T follicular helper cell (primary cell): ENCODE data around the gene SOWAHD.
A peak's percentile ranks its signal among the peaks of the same experiment; 100 is the strongest.
"Not testable (repeated sequence)": the region's sequence is repeated elsewhere in the genome, so short reads cannot be mapped to it uniquely, and the experiment has no call there.

Experiments used
- DNase-seq: peaks from one replicate; pipeline ENCODE4 v3.0.0-alpha.2; 2020; ENCODE audit warnings: low read depth
- total RNA-seq, 2 experiments: gene quantifications; one replicate each; lab custom pipeline; 2026; lab: John Stamatoyannopoulos, UW

Gene SOWAHD, protein sequence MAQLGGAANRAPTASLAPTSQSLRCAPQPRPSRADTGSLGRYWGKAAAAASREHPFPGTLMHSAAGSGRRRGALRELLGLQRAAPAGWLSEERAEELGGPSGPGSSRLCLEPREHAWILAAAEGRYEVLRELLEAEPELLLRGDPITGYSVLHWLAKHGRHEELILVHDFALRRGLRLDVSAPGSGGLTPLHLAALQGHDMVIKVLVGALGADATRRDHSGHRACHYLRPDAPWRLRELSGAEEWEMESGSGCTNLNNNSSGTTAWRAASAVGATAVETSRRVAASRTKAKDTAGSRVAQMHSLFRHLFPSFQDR
- 0.17 to 0.36 reads per million in 2 experiments for total RNA-seq

GRCh38 chrX:119757979-119758730 lies at the start of gene SOWAHD:
TSS of gene SOWAHD (plus strand) at chrX:119758588. CDS start at chrX:119758668, 80 bp downstream.
- DNase-seq = peak; percentile 9

- no peak for DNase-seq
Measured at GRCh38 chrX:119708936-119709335, 49.5 kb upstream of the SOWAHD start.

DNA sequence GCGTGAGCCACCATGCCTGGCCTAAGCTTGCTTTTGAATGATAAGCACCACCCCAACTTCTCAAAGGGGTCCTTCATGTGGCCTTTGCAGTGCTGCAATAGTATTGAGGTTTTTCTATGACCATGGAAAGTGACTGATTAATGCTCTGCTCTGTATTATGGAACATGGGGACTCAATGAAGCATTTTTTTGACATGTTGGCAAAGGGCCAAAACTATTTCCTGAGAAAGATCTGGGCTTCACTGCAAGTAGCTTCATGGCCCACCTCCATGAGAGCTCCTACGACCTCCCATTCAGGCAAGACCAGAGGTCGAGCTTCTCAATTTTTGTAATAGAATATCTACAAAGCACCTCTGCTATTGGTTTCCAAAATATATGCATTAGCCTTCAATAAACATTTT lies 48.8 kb upstream of the SOWAHD start:
- DNase-seq = no peak

DNA sequence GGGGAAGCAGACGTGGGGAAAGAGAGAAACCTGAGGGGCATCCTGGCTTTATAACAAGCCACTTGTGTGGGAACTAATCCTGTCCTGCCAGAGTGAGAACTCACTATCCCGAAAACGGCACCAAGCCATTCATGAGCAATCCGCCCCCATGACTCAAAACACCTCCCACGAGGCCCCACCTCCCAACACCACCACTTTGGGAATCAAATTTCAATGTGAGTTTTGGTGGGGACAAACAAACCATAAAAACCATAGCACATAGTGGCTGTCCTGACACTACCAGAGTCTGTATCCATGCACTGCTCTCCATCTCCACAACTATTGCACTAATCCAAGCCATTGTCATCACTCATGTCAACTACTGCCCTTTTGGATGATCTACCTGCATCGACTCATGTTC lies 36.9 kb upstream of the SOWAHD start:
- DNase-seq = no peak

DNA sequence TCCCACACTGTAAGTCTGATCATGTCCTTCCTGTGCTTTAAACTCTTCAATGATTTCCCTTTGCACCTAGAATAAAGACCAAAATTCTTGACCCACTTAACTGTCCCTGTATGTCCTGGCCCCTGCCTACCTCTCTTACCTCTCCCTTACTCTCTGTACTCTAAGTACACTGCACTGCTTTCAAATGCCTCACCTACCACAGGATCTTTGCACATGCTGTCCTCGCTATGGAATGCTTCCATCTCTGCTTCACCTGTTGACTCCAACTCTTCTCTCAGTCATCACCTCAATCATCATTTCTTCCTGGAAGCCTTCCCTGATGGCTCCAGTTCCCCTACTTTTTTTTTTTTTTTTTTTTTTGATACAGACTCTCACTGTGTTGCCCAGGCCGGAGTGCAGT lies 36.5 kb upstream of the SOWAHD start:
- no peak for DNase-seq

GRCh38 chrX:119726900-119727555 lies 31.4 kb upstream of the SOWAHD start:
- peak; percentile 1 for DNase-seq

GRCh38 chrX:119728487-119728886 lies 29.9 kb upstream of the SOWAHD start:
- no peak for DNase-seq

- DNase-seq = peak; percentile 54
Measured at GRCh38 chrX:119729408-119730201, 28.8 kb upstream of the SOWAHD start.

- DNase-seq = no peak
Measured at GRCh38 chrX:119734897-119735339, 23.5 kb upstream of the SOWAHD start.

DNA sequence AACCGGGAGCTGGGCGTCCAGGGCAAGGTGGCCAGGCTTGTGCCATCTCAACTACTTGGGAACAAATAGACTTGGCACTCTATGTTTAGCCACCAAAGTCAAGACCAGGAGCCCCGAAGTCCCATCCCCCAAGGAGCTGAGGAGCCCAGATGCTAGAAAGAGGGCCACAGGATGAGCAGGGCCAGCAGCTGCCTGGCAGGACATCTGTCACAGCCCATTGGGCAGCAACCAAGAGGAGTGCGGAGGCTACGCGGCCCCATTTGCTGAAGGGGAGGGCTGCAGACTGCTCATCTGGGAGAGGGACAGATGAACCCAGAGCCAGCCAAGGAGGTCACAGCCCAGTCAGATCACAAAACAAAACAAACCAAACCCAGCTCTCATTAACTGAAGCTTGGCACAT lies 22.9 kb upstream of the SOWAHD start:
- DNase-seq = no peak

- no peak for DNase-seq
Measured at GRCh38 chrX:119736206-119736764, 22.1 kb upstream of the SOWAHD start.

DNA sequence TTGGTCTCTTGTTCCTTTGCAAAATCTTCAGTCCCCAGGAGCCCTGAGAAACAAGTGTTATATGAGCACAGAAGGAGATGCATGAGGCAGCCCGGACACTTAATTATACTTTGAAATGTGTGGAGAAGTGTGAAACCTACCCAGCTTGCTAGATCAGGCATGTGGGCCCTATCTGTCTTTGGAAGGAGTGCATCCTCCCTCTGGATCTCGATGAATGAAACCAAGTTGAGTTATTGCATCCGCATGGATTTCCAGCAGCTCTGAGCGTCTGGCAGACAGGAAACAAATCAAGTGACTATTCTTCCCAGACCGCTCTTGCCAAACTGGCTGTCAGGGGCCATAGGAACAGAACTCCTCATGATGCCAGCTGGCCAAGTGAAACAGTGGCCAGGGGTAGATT lies 19.6 kb upstream of the SOWAHD start:
- no peak for DNase-seq

DNA sequence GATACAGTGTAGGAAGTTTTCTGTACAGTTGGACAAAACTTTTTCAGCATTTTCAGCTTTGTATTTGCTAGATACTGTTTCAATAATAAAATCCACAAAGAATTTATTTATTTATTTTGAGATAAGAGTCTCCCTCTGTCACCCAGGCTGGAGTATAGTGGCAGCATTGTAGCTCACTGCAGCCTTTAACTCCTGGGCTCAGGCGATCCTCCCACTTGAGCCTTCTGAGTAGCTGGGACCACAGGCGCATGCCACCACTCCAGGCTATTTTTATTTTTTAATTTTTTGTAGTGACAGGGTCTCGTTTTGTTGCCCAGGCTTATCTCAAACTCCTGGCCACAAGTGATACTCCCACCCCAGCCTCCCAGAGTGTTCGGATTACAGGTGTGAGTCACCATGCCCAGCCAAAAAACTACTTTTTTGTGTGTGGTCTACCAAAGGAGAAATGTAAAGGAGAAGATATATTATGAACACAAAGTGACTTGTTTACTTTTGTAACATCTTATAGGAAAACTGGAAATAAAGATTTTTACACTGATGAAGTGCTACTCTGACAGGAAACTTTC lies 13.0 kb upstream of the SOWAHD start:
- no peak for DNase-seq

DNA sequence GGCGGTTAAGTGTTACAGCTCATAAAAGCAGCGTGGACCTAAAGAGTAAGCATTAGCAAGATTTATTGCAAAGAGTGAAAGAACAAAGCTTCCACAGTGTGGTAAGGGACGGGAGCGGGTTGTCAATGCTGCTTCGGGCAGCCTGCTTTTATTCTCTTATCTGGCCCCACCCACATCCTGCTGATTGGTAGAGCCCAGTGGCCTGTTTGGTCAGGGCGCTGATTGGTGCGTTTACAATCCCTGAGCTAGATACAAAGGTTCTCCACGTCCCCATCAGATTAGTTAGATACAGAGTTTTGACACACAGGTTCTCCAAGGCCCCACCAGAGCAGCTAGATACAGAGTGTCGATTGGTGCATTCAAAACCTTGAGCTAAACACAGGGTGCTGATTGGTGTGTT lies 8.3 kb upstream of the SOWAHD start:
- not testable (repeated sequence) for DNase-seq

- DNase-seq = not testable (repeated sequence)
Measured at GRCh38 chrX:119750751-119751150, 7.6 kb upstream of the SOWAHD start.

GRCh38 chrX:119753001-119753400 lies 5.4 kb upstream of the SOWAHD start:
- no peak for DNase-seq

DNA sequence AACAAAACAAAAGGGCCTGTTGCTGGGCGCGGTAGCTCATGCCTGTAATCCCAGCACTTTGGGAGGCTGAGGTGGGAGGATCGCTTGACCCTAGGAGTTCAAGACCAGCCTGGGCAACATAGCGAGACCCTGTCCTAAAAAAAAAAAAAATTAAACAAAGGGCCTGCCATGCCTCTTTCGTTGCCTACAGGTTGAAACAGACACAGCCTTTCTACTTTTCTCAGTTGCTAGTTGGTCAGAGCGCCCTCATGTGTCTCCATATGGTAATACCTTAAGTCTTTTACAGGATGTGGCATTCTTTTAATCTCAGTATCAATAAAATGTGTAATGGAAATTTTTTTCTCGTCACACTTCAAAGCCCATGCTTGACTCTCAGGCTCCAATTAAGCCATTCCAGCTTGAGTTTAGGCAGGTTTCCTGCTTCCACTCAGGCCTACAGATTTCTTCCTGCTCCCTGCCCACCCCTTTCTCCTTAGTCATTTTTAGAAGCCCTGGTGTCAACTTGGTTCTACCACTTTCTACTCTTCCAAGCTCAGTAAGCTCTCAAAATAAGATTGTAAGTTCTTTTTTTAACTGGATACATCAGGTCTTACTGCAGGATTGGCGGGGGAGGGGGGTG lies 4.6 kb upstream of the SOWAHD start:
- peak; percentile 50 for DNase-seq

DNA sequence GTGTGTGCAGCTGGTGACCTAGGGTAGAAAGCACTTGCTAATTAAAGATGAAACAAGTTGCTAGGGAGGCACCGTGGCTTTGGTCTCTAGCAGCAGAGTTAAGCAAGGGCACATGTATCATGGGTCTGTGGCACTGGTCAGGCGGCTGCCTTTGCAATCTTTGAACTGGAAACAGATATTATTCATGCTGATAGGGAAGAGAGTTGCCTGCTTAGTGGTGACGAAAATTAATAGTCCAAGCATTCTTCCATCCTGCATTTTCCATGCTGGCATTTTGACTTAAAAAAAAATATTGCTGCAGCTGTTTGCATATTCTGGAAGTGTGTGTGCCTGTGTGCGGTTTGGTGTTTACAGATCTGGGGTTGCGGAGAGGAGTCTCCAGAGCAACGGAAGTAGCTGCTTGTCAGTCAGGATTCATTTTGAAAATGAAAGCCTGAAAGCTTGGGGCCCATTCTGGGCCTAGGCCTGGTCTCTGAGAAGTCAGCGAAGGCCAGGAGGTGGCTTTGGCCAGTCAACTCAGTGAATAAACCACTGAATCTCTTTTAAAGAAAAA lies 2.3 kb upstream of the SOWAHD start:
- peak; percentile 41 for DNase-seq

DNA sequence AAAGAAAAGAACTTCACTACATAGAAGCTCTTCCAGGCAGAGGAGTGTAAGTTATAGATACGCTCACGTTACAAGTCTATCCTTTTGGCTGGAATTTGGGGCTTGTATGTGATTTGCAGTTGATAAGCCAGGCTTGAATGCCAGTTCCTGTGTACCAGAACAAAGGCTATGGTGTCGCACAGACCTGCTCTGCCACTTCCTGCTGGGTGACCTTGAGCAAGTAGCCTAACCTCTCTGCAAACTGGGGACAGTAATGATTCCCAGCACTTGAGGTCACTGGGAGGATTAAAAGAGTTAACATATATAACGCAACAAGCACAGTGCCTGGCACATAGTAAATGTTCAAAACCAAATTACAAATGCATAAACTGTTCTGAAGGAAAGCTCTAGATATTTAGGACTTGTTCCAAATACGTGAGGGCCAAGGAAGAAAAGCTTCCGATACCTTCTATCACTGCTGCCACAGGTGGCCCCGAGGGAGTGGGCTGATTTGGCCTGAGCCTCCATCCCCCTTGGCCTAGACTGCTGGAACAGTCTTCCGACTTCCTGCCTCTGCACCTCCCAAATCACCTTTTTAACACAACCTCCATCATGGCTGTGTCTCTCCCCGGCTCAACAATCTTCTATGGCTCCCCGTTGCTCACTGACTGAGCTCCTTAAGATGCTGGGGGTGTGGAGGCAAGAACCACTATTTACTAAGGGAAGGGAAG lies 1.3 kb upstream of the SOWAHD start:
- DNase-seq = no peak

DNA sequence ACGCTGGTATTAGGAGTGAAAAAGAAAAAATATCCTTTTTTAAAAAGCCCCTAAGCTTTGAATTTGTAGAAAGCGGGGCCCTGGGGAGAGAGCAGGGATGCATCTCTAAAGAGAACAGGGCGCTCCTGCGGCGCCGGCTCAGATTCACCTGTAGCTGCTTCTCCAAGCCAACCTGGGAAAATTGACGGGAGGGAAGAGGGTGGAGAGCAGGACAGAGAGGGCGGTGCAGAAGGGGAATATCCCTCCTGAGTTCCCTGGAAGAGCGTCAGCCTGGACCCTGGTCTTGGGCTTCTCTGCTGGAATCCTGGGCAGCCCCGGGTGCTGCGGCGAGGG lies 776 bp upstream of the SOWAHD start:
- no peak for DNase-seq
